ENCODE data around the gene DHRS13. TPM values are rescaled to one million over a fixed set of nuclear protein-coding genes. Genes with fewer than 3 reads are reported as not detected.
A peak's percentile ranks its signal among the peaks of the same experiment; 100 is the strongest.

The DHRS13 gene
- total RNA-seq, 1 donor from 2014 or later = 20.4 TPM

DNA sequence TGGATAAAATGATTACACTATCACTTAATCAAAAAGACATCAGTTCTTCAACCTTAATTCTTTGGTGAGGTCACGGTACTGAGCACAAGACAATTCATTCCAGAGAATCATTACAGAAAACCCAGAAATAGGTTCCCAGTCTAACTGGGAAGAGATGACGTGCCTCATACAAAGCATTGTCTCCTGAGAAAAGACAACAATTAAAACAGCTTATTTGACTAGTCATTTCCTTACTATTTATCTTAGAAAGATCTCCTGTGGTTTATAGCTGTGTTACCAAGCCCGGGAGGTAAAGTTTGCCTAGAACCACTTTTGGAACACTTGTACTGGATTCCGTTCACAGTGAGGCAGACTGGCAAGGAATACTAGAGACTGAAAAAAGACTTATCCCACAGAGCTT is 43.4 kb upstream of the DHRS13 start:
- TF ChIP-seq, protein P1, sequence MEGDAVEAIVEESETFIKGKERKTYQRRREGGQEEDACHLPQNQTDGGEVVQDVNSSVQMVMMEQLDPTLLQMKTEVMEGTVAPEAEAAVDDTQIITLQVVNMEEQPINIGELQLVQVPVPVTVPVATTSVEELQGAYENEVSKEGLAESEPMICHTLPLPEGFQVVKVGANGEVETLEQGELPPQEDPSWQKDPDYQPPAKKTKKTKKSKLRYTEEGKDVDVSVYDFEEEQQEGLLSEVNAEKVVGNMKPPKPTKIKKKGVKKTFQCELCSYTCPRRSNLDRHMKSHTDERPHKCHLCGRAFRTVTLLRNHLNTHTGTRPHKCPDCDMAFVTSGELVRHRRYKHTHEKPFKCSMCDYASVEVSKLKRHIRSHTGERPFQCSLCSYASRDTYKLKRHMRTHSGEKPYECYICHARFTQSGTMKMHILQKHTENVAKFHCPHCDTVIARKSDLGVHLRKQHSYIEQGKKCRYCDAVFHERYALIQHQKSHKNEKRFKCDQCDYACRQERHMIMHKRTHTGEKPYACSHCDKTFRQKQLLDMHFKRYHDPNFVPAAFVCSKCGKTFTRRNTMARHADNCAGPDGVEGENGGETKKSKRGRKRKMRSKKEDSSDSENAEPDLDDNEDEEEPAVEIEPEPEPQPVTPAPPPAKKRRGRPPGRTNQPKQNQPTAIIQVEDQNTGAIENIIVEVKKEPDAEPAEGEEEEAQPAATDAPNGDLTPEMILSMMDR (conservative IDR thresholded peaks at IDR 0.05) = no peak
- Mint-ChIP-seq H3K4me3 (no peak overlapping the region), H3K27me3 (no peaks in the 10 kb centered on the region), H3K36me3 (peaks cover 13% of the 10 kb centered on the region), H3K9me3 (no peaks in the 10 kb centered on the region), H3K27ac (no peak overlapping the region), H3K4me1 (ENCODE audit: unreplicated experiment) (peaks cover 21% of the 10 kb centered on the region)
- no peak for DNase-seq (ENCODE audit: extremely low spot score, unreplicated experiment)

DNA sequence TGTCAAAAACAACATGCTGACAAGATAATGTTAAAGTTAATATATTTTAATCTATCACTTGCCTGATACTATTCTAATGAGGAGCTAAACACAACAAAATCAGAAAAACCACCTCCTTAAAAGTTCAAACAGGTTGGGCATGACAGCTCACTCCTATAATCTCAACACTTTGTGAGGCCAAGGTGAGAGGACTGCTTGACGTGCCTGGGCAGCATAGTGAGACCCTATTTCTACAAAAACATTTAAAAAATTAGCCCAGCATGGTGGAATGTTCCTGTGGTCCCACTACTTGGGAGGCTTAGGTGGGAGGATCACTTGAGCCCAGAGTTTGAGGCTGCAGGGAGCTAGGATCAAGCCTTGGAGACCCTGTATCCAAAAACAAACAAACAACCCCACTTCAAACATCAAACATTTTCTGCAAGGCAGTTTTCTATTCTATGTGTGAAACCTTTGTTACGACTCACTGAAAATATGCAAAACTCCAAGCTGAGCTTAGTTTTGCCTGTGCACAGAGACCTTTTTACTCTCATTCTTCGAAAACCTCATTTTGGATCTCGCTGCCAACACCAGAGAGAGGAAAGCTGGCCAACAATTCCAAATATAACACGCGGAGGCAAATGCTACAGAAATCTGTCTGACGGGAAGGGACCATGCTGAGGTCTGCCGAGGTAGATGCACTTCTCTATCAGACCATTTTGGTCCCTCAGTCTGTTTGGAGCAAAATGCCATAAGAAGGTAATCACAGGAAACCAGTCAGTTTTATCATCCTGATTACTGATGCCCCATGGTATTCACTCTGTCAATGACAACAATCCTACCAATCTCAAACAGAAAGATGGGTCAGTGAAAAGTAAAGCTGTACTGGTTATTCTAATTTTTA is 42.2 kb upstream of the DHRS13 start:
- Mint-ChIP-seq H3K36me3 (peaks cover 13% of the 10 kb centered on the region), H3K9me3 (no peaks in the 10 kb centered on the region), H3K27ac (no peak overlapping the region), H3K4me3 (peak overlapping the region; percentile 53), H3K4me1 (ENCODE audit: unreplicated experiment) (peaks cover 26% of the 10 kb centered on the region), H3K27me3 (no peaks in the 10 kb centered on the region)
- DNase-seq (ENCODE audit: extremely low spot score, unreplicated experiment) = no peak
- TF ChIP-seq, protein P1 (conservative IDR thresholded peaks at IDR 0.05) = no peak

- H3K9me3 Mint-ChIP-seq = no peaks in the 10 kb centered on the region
- H3K4me1 Mint-ChIP-seq (ENCODE audit: unreplicated experiment) = peaks cover 32% of the 10 kb centered on the region
- H3K27me3 Mint-ChIP-seq = no peaks in the 10 kb centered on the region
- TF ChIP-seq, protein P1 (conservative IDR thresholded peaks at IDR 0.05) = no peak
- peaks cover 13% of the 10 kb centered on the region for H3K36me3 Mint-ChIP-seq
- H3K4me3 Mint-ChIP-seq = no peak overlapping the region
- no peak overlapping the region for H3K27ac Mint-ChIP-seq
- no peak for DNase-seq (ENCODE audit: extremely low spot score, unreplicated experiment)
These were observed 41.5 kb upstream of the DHRS13 start for GRCh38 chr17:28944343-28944742.

GRCh38 chr17:28942925-28943324 is 40.0 kb upstream of the DHRS13 start:
- peaks cover 13% of the 10 kb centered on the region for H3K36me3 Mint-ChIP-seq

GRCh38 chr17:28941251-28941650 is 38.4 kb upstream of the DHRS13 start:
- no peak overlapping the region for H3K27ac Mint-ChIP-seq
- no peak for DNase-seq (ENCODE audit: extremely low spot score, unreplicated experiment)
- TF ChIP-seq, protein P1 (conservative IDR thresholded peaks at IDR 0.05) = no peak
- H3K27me3 Mint-ChIP-seq = no peaks in the 10 kb centered on the region
- H3K9me3 Mint-ChIP-seq = no peaks in the 10 kb centered on the region
- no peak overlapping the region for H3K4me3 Mint-ChIP-seq
- peaks cover 12% of the 10 kb centered on the region for H3K36me3 Mint-ChIP-seq
- H3K4me1 Mint-ChIP-seq (ENCODE audit: unreplicated experiment) = peaks cover 43% of the 10 kb centered on the region

More at GRCh38 chr17:28942925-28943324, 40.0 kb upstream of the DHRS13 start:
- no peaks in the 10 kb centered on the region for H3K9me3 Mint-ChIP-seq
- TF ChIP-seq, protein P1 (conservative IDR thresholded peaks at IDR 0.05) = no peak
- no peak for DNase-seq (ENCODE audit: extremely low spot score, unreplicated experiment)
- H3K4me3 Mint-ChIP-seq = no peak overlapping the region
- H3K4me1 Mint-ChIP-seq (ENCODE audit: unreplicated experiment) = peaks cover 38% of the 10 kb centered on the region
- H3K27ac Mint-ChIP-seq = no peak overlapping the region
- no peaks in the 10 kb centered on the region for H3K27me3 Mint-ChIP-seq

Measured in type B pancreatic cell (in vitro differentiated cells).